CD1c-positive myeloid dendritic cell (primary cell): Measurements from ENCODE around the gene EYA3.
"Not testable (repeated sequence)": the region's sequence is repeated elsewhere in the genome, so short reads cannot be mapped to it uniquely, and the experiment has no call there.

Experiments used
- DNase-seq: peaks from one replicate; pipeline ENCODE4 v3.0.0-alpha.2; 2016; ENCODE audit errors: extremely low spot score

The EYA3 gene

DNA sequence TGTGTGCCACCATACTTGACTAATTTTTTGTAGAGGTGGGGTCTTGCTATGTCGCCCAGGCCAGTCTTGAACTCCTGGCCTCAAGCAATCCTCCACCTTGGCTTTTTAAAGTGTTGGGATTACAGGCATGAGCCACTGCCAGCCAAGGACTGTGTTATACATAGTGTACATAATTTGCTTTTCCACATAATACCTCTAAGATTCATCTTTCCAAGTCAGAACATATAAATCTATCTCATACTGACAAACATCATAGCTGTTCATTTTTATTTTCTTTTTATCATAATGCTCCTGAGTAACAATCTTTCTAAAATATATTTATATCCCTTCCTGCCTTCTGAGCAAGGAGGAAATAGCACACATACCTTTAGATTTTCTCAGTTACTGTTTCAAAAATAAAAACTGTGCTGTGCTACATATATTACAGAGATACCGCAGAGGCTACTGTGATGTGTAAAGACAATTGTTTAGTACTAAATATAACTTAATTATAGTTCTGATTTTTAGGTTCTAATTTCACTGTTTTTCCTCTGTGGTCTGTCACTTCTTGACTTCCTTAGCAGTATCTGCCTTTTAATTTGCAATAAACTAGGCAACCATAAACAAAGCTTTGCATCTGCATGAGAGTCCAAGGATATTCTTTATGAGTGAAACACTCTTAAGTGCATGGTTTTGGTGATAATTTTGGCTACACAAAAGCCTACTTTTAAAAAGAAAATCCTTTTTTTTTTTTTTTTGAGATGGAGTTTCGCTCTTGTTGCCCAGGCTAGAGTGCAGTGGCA lies 59.3 kb downstream of the EYA3 start:
- no peak for DNase-seq

DNA sequence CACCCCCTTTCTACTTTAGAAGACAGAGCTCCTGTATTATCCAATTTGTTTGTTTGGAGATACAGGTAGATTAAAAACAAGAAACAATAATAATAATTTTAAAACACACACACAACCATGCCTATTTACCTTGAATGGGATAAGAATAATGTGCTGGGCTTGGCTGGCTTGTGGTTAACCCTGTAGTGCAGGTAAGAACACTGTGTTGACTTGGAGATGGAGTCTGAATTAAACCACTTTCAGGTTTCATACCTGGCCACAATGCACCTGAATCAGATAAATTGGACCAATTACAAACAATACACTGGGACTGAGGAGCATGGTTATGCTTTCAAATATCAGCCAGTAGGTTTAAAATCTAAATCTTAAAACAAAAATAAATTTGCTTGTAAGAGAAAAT lies 60.8 kb downstream of the EYA3 start:
- DNase-seq = no peak

DNA sequence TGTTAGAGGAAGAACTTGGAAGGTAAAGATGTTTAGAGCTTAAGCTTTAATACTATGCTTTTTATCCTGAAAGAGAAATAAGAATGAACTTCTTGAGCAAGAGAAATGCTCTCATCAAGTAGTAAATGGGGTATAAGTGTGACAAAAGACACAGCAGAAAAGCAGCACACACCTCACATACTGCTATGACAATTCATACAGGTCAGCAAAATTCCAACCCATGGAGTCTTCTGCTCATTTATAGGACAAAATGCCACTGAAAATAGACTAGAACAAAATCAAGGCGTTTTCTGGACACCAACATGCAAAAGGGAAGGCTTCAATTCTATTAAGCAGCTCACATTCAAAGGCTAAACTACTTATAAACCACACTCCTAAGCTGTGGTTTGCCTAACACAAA lies 61.2 kb downstream of the EYA3 start:
- no peak for DNase-seq

GRCh38 chr1:28026329-28026728 lies 62.1 kb downstream of the EYA3 start:
- DNase-seq = no peak

DNA sequence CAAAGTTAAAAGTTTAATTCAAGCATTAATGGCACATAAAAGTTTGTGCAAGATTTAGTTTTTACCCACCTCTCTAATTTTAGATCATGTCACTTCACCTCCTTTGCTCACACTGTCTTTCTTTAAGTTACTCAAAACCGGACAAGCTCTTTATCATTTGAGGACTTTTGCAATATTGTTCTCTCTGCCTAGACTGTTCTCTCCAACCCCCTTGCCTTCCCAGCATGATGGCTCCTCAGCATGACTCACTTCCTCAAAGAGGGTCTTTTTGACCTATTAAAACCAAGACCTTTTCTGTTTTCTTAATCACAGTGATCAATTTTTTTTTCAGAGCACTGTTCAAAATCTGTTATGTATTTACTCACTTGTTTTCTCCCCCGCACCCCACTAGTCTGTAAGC lies 67.3 kb downstream of the EYA3 start:
- no peak for DNase-seq

GRCh38 chr1:28010969-28011368 lies 77.4 kb downstream of the EYA3 start:
- no peak for DNase-seq

DNA sequence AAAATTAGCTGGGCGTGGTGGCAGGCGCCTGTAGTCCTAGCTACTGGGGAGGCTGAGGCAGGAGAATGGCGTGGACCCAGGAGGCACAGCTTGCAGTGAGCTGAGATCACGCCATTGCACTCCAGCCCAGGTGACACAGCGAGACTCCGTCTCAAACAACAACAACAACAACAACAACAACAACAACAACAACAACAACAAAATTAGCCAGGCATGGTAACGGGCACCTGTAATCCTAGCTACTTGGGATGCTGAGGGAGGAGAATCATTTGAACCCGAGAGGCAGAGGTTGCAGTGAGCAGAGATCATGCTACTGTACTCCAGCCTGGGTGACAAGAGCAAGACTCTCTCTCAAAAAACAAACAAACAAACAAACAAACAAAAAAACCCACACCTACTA lies 85.3 kb downstream of the EYA3 start:
- DNase-seq = not testable (repeated sequence)

GRCh38 chr1:28002600-28002999 lies 85.8 kb downstream of the EYA3 start:
- DNase-seq = no peak

- DNase-seq = no peak
Measured at GRCh38 chr1:27999055-27999454, 89.4 kb downstream of the EYA3 start.

DNA sequence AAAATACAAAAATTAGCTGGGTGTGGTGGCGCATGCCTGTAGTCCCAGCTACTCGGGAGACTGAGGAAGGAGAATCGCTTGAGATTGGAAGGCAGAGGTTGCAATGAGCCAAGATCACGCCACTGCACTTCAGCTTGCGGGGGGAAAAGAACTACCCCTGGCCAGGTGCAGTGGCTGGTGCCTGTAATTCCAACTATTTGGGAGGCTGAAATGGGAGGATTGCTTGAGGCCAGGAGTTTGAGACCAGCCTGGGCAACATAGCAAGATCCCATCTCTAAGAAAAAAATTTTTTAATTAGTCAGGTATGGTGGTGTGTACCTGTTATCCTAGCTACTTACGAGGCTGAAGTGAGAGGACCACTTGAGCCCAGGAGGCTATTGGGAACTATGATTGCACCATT lies 93.9 kb downstream of the EYA3 start:
- DNase-seq = not testable (repeated sequence)

GRCh38 chr1:27994060-27994459 lies 94.3 kb downstream of the EYA3 start:
- DNase-seq = peak; percentile 57

GRCh38 chr1:27993241-27993640 lies 95.2 kb downstream of the EYA3 start:
- peak; percentile 70 for DNase-seq

DNA sequence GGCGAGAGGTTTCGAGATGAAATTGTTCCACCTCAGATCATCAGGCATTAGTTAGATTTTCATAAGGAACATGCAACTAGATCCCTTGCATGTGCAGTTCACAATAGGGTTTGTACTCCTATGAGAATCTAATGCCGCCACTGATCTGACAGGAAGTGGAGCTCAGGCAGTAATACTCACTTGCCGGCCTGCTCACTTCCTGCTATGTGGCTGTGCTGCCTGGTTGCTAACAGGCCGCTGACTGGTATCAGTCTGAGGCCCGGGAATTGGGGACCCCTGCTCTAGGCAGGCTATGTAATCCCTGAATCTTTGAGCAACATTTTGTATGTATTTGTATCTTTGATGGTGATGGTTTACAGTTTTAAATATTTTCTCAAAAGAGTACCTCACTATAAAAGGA lies 96.1 kb downstream of the EYA3 start:
- peak; percentile 33 for DNase-seq

DNA sequence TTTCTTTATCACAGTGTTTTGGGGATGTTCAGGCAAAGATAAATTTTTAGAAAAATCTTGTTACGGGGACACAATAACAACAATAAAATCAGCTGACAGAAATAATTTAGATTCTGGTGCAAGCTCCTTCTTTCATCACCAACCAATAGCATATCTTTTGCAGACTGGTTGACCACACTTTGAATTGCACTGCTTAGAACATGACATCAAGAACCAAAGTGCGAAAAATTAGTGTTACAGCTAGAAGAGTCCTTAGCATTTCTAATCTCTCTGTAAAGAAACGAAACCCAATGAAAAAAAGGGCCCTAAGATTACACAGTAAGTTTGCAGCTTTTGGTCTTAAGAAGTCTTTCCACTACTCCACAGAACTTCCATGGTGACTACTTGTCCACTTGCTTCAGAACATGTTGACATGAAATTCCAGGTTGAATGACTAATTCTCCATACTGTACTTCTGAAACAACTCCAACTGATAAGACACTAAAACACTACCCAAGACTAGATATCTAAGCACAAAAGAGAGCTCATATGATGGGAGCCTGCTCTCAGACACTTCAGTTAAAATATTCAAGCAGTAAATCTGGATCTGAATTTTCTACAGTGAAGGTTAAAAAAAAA lies 97.4 kb downstream of the EYA3 start:
- DNase-seq = no peak

DNA sequence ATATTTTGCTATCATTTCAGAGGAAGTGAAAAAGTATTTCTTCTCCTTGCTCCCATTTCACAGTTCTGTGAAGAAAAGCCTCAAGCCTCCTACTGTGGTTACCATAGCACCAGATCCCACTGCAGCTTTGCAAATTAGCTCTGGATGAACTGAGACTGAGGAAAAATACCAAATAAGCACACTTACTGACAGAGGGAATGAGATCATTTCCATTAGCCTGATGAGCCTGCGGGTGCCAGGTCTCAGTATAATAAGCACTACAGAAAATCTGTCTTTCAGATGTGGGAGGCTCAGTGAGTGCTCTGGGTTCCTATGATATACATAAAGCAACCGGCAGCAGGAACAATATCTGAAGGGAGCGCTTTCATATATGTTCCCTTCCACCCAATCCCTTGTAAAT lies 107.3 kb downstream of the EYA3 start:
- DNase-seq = peak; percentile 38

- no peak for DNase-seq
Measured at GRCh38 chr1:27980216-27980845, 108.1 kb downstream of the EYA3 start.

DNA sequence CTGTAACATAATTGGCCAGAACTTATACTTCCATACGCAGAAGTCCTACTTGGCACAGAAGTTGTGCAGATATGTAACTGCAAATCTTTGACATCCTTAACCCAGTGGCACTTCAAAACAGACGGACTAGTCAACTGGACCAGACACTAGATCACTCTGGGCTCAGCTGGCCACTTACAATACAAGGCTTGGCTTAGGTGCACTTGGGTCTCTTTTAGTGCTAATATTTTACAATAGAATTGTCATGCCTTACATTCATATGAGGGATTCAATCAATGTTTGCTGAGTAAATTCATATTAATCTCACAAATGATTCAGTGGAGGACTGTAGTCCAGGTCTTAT lies 108.6 kb downstream of the EYA3 start:
- no peak for DNase-seq

DNA sequence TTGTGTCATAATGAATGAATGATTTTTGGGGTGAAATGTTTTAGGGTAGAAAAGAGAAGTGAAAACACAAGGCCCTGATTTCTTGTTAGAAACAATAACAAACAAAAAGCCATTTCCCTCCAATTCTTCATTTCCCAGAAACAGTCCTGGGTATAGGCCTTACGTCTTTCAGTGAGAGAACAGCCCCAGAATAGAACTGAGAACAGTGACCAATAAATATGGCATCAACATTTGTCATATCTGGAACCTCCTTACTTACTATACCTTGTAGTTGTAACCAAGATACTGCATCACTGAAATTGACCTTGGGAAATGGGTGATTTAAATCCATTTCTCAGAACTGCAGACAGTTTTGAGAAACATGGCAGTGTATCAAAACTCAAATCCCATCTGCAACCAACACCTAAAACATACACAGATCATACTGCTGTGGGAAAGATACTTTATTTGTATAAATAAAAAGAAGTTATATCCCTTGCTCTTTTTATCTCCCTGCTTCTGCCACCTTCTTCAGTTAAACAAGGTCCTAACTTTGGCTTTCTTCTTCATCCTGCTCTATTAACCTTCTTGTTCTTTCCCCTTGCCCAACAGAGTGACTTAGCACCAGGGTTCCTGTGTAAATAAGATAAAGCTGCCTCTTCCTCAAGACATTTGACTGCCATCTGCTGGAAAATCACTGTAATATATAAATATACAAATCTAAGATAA lies 109.1 kb downstream of the EYA3 start:
- DNase-seq = peak; percentile 72

DNA sequence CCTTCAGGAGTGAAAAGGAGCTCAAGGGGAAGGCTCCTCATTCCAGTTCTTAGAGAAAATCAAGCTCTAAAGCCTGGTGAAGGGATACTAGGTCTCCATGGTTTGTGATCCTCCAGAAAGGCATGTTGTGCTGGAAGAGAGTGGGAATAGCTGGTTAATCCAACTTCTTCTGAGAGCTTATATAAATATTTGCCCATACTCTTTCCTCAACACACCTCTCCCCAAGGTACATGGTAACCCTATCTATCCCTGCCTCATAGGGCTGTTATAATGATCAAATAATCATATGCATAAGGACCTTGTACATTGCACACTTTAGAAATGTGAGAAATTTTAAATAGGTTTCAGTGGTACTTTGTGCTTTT lies 114.0 kb downstream of the EYA3 start:
- no peak for DNase-seq

DNA sequence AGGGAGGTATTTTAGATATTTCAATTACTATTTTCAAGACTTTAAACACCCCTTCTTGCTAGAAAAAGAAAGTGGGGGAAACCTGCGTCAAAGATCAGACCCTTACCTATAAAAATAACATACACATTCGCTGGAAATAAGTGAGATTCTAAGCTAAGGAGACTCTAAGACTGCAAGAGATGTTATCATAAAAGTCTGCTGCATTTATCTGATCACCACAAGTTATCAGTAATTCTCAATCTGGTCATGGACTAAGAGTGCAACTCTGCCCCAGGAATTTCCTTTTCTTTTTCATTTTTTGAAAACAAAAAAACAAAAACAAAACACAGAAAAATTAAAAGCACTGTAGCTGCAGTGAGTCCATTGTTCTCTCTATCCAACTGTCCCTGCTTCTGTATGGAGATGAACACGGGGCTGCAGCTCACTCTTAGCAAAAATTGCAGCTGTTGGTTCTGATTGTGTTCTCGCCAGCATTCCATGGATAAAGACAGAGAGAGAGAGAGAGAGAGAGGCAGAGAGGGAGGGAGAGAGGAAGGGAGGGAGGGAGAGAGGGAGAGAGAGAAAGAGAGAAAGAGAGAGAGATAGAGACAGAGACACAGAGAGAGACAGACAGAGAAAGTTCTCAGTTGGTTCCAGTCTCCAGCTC lies 114.5 kb downstream of the EYA3 start:
- no peak for DNase-seq

DNA sequence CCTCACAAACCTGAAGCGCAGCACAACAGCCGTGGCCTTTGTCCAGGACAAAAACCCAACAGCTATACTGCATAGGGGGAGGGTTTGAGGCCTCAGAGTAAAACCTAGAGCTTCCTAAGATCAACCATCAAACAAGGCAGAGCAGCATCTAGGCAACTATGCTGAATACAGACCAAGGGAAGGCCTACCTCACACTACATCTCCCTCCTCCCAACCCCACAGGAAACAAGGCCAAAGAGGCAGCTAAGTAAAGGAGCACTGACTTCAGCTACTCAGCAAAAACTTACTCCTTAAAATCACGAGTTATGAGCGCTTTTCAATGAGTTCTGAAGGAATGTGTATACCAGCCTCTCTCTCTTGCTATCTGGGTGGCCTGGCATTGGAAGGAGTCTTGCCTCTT lies 116.3 kb downstream of the EYA3 start:
- no peak for DNase-seq

GRCh38 chr1:27971674-27972073 lies 116.7 kb downstream of the EYA3 start:
- no peak for DNase-seq
